HepG2 (cell line): ENCODE measurements around the gene RMI2. TPM values are rescaled to one million over a fixed set of nuclear protein-coding genes. Genes with fewer than 3 reads are reported as not detected.

Experiments
- AHDC1 ChIP-seq: sonication (generic); formaldehyde crosslinking; IDR thresholded peaks from 2 replicates; pipeline ENCODE4 v1.5.1; 2020; ENCODE audit warnings: mild to moderate bottlenecking, missing genetic modification reagents, borderline replicate concordance
- ATF7-NPFF ChIP-seq: sonication (generic); formaldehyde crosslinking; IDR thresholded peaks from 2 replicates; pipeline ENCODE4 v1.8.1; 2023; ENCODE audit warnings: mild to moderate bottlenecking, low read depth, missing genetic modification reagents, moderate library complexity
- GMEB1 ChIP-seq: sonication (generic); formaldehyde crosslinking; IDR thresholded peaks from 2 replicates; pipeline ENCODE4 v1.5.1; 2020; ENCODE audit warnings: missing genetic modification reagents, mild to moderate bottlenecking, borderline replicate concordance
- HDAC2 ChIP-seq: sonication (generic); formaldehyde crosslinking; IDR thresholded peaks from 2 replicates; pipeline ENCODE4 v1.4.0; 2020; ENCODE audit warnings: missing genetic modification reagents
- MXD3 ChIP-seq: IDR thresholded peaks from 2 replicates; pipeline ENCODE4 v1.6.1; 2016; ENCODE audit warnings: mild to moderate bottlenecking, missing biosample characterization, missing genetic modification reagents
- PHB2 ChIP-seq: fragments of 450-650 bp; IDR thresholded peaks from 2 replicates; pipeline ENCODE4 v1.6.1; 2018; ENCODE audit not compliant: partially characterized antibody
- POGK ChIP-seq: sonication (generic); formaldehyde crosslinking; conservative IDR thresholded peaks from 2 replicates; pipeline ENCODE4 v1.8.0; 2022; ENCODE audit warnings: mild to moderate bottlenecking, moderate library complexity, missing genetic modification reagents
- RAD51 ChIP-seq: fragments of 450-650 bp; IDR thresholded peaks from 2 replicates; pipeline ENCODE4 v1.6.1; 2016; ENCODE audit warnings: borderline replicate concordance
- RXRB ChIP-seq: IDR thresholded peaks from 2 replicates; pipeline ENCODE4 v1.6.1; 2016; ENCODE audit warnings: borderline replicate concordance, missing genetic modification reagents, missing compliant biosample characterization
- SRSF4 ChIP-seq: fragments of 200-400 bp; formaldehyde crosslinking; IDR thresholded peaks from one replicate; pipeline ENCODE4 v1.6.1; 2018; ENCODE audit warnings: mild to moderate bottlenecking, low read depth, low read length, moderate library complexity; ENCODE audit not compliant: poor library complexity, severe bottlenecking
- SUZ12 ChIP-seq: fragments of 150-350 bp; IDR thresholded peaks from 2 replicates; pipeline ENCODE4 v1.6.1; 2014; ENCODE audit warnings: low read depth, low read length
- TRIM24 ChIP-seq: sonication (generic); formaldehyde crosslinking; IDR thresholded peaks from 2 replicates; pipeline ENCODE4 v1.8.0; 2022; ENCODE audit warnings: mild to moderate bottlenecking, missing genetic modification reagents
- ZNF224 ChIP-seq: sonication (generic); formaldehyde crosslinking; IDR thresholded peaks from 2 replicates; pipeline ENCODE4 v1.5.0; 2020; ENCODE audit warnings: mild to moderate bottlenecking, missing genetic modification reagents
- ZNF432 ChIP-seq: sonication (generic); formaldehyde crosslinking; IDR thresholded peaks from 2 replicates; pipeline ENCODE4 v1.5.0; 2020; ENCODE audit warnings: missing genetic modification reagents, mild to moderate bottlenecking, borderline replicate concordance
- ZNF550 ChIP-seq: sonication (generic); formaldehyde crosslinking; IDR thresholded peaks from 2 replicates; pipeline ENCODE4 v1.4.0; 2020; ENCODE audit warnings: mild to moderate bottlenecking, missing genetic modification reagents, borderline replicate concordance
- ZNF597 ChIP-seq: sonication (generic); formaldehyde crosslinking; IDR thresholded peaks from 2 replicates; pipeline ENCODE4 v1.5.0; 2020; ENCODE audit warnings: missing genetic modification reagents
- ZNF670 ChIP-seq: sonication (generic); formaldehyde crosslinking; IDR thresholded peaks from 2 replicates; pipeline ENCODE4 v1.8.0; 2022; ENCODE audit warnings: mild to moderate bottlenecking, missing genetic modification reagents, borderline replicate concordance
- ZSCAN12 ChIP-seq: sonication (generic); formaldehyde crosslinking; IDR thresholded peaks from 2 replicates; pipeline ENCODE4 v1.9.0; 2021; ENCODE audit warnings: mild to moderate bottlenecking, missing genetic modification reagents
- polyA plus RNA-seq, 8 experiments: library from polyadenylated mRNA; depleted of rRNA in 3 of 8; stranded (reverse) in 7 of 8; unstranded in 1 of 8; fragments of >200 nt; fragmentation: Illumina TruSeq in 4 of 8; extraction: Trizol in 4 of 8; gene quantifications; 2 replicates each; pipeline versions ENCODE4 v1.2.1 to v1.2.3, GENCODE V29; 2011 to 2016; ENCODE audit warnings: low read depth in 4 of 8, missing spikeins in 1 of 8, mixed read lengths in 1 of 8; ENCODE audit not compliant: insufficient read depth in 1 of 8
- total RNA-seq, 5 experiments: library from RNA; depleted of rRNA; stranded (reverse); fragments of >200 nt; fragmentation: Illumina TruSeq; extraction: Trizol; gene quantifications; 2 replicates each; pipeline ENCODE4 v1.2.3, GENCODE V29; 2016; ENCODE audit warnings: low read depth in 1 of 5

Gene RMI2
- total and polyA plus RNA-seq, 2 of the 13 experiments (the other 11 are each of a cell fraction or from before 2014, with no cell fraction given): 24.5 to 55.7 TPM

GRCh38 chr16:11309895-11310633 lies 35.2 kb upstream of the RMI2 start (continued):
- peak; percentile 90 for TF ChIP-seq AHDC1 (CRISPR knock-in tag)
- TF ChIP-seq GMEB1 (CRISPR knock-in tag): peak; percentile 72; the same call in 1 of the 2 replicates
- peak; percentile 73; the same call in 1 of the 2 replicates for TF ChIP-seq POGK
- TF ChIP-seq SUZ12: no peak
- peak; percentile 58 for TF ChIP-seq TRIM24
- no peak for TF ChIP-seq SRSF4
- TF ChIP-seq ZSCAN12 (CRISPR knock-in tag): no peak
- peak; percentile 84; the same call in 1 of the 2 replicates for TF ChIP-seq ZNF670 (CRISPR knock-in tag)
- TF ChIP-seq RXRB: peak; percentile 94
- peak; percentile 45; the same call in 1 of the 2 replicates for TF ChIP-seq MXD3
- no peak for TF ChIP-seq ZNF432 (CRISPR knock-in tag)
- TF ChIP-seq RAD51: peak; percentile 91
- TF ChIP-seq PHB2: no peak
- peak; percentile 65; the same call in 1 of the 2 replicates for TF ChIP-seq ZNF224
- no peak for TF ChIP-seq ZNF597
- peak; percentile 91 for TF ChIP-seq HDAC2 (CRISPR knock-in tag)
- TF ChIP-seq ZNF550: no peak
- TF ChIP-seq ATF7-NPFF (CRISPR knock-in tag): peak; percentile 63; the same call in 1 of the 2 replicates
